ENCODE results near the gene PRICKLE3. TPM values are rescaled to one million over a fixed set of nuclear protein-coding genes. Genes with fewer than 3 reads are reported as not detected.

Gene PRICKLE3
- total and polyA plus RNA-seq, 2 of the 4 experiments (the other 2 are of a cell fraction): 3.4 to 6.4 TPM

DNA sequence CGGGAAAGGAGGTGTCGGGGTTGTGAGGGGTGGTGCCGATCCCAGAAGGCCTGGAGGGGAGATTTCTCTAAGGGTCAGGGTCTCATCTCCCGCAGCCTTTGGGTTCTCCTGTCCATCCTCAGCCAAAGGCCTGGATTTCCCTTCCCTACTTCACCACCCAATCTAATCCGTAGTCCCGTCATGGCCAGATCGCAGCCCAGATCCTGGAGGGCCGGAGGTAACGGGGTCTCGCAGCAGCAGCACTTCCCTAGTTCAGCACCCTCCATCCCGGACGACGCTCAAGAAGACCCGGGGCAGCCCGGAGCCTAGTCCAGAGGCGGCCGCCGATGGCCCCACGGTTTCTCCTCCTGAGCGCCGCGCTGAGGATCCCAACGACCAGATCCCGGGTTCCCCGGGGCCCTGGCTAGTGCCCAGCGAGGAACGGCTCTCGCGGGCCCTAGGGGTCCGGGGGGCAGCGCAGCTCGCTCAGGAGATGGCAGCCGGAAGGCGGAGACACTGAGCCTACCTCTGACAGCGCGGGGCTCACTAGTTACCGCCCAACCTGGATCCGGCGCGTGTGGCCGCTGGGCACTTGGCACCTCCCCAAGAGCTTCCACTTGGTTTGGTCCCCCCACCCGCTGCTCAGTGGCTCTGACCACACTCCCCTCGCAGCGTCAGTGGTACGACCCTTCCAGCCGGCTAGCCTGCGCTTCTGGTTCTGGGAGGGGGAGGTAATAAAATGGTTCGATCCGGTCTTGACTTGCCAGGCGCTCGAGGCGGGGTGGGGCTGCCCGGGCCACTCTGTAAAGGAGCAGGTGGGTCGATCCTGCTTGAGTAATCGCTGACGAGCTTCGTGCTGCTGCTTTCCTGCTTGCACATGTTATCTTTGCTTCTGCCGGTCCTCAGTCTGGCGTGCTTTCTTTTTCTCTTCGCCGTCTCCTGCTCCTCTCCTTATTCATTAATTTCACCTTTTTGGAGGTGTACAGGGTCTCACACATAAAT, 20.0 kb downstream of the PRICKLE3 start:
- Histone ChIP-seq H4K5ac (ENCODE audit: low read depth, low read length) (peak overlapping the region; percentile 50), H3K9me3 (ENCODE audit: control insufficient read depth, insufficient read depth, low read length) (no peaks in the 10 kb centered on the region; the same call in 1 of the 2 replicates), H2BK15ac (ENCODE audit: low read depth, low read length) (peak overlapping the region; percentile 73; the same call in 2 of the 3 replicates), H3K18ac (ENCODE audit: low read depth, low read length) (peak overlapping the region; percentile 18), H3K23ac (ENCODE audit: low read depth, low read length) (peak overlapping the region; percentile 14; the same call in 1 of the 2 replicates), H4K91ac (ENCODE audit: insufficient read depth, low read depth, low read length) (peak overlapping the region; percentile 98), H3K27me3 (ENCODE audit: control insufficient read depth, insufficient read depth, low read length) (no peaks in the 10 kb centered on the region), H2AK9ac (replicated peaks; ENCODE audit: low read depth, low read length, poor library complexity) (peak overlapping the region; percentile 93), H3K4me1 (ENCODE audit: control insufficient read depth, insufficient read depth, low read length) (peaks cover 9% of the 10 kb centered on the region), H2AFZ (replicated peaks; ENCODE audit: low read length, poor library complexity) (peak overlapping the region; percentile 92), H2BK20ac (ENCODE audit: low read depth, low read length) (peak overlapping the region; percentile 27), H3K14ac (replicated peaks; ENCODE audit: low read depth, low read length) (peak overlapping the region; percentile 15; the same call in 1 of the 2 replicates), H3K56ac (ENCODE audit: extremely low read depth, insufficient read depth, low read length) (peak overlapping the region; percentile 63; the same call in 1 of the 2 replicates), H3K4ac (ENCODE audit: low read depth, low read length) (peak overlapping the region; percentile 70), H4K20me1 (ENCODE audit: insufficient read depth, low read length) (no peaks in the 10 kb centered on the region), H3K9me1 (ENCODE audit: insufficient read depth, low read length) (no peaks in the 10 kb centered on the region), H3K79me1 (ENCODE audit: low read depth in 1 of 2, low read length in 2 of 2) (no peaks in the 10 kb centered on the region; a peak in 1 of 4 replicates), H3K27ac (ENCODE audit: insufficient read depth, low read length) (peak overlapping the region; percentile 91), H2AK5ac (ENCODE audit: low read depth, low read length) (peak overlapping the region; percentile 33), H4K8ac (ENCODE audit: low read depth in 2 of 2, low read length in 2 of 2) (peak overlapping the region; percentile 80 to 89), H3K9ac (ENCODE audit: low read depth, low read length) (peak overlapping the region; percentile 69), H2BK5ac (ENCODE audit: low read depth, low read length, poor library complexity, severe bottlenecking) (peak overlapping the region; percentile 93), H2BK120ac (ENCODE audit: low read depth, low read length) (peak overlapping the region; percentile 50), H3K36me3 (ENCODE audit: control insufficient read depth, insufficient read depth, low read length) (no peaks in the 10 kb centered on the region), H3K4me3 (ENCODE audit: insufficient read depth, low read depth, low read length) (peak overlapping the region; percentile 39; the same call in 1 of the 2 replicates), H3K4me2 (ENCODE audit: low read depth, low read length) (peak overlapping the region; percentile 45)
- dilution Hi-C loops (cut with HindIII; ENCODE audit: low sequenced_read_pairs, unreplicated experiment) (no loop called here), in situ Hi-C loops (cut with MboI; ENCODE audit: low sequenced_read_pairs) (no loop called here), intact Hi-C loops (cut with micrococcal nuclease) (loop anchor here (10.0 kb wide), 1 partner anchor 91 kb away; the partner anchor contains the start of genes PRAF2 and WDR45)
- WGBS, 2 experiments (ENCODE audit: extremely low coverage in 2 of 2, insufficient read length in 1 of 2): 45% methylated on average over 17 of the region's 61 CpGs; no CpG with 5 or more reads in 1 of the 2 experiments
- no TSS peak for BruUV-seq (replicated peaks)
- DNase-seq (peak; percentile 61), ATAC-seq (ENCODE audit: low read depth) (no peak)
- CTCF ChIA-PET: interaction anchor here (1.3 kb wide), 1 partner anchor 10 kb away, joined by 3 read pairs; no protein-coding TSS in a partner anchor
- POLR2A ChIA-PET (ENCODE audit: unreplicated experiment): interaction anchor here (1.4 kb wide), 1 partner anchor 10 kb away, joined by 3 read pairs; no protein-coding TSS in a partner anchor
- no peak for TF ChIP-seq POLR2A (IDR thresholded peaks at IDR 0.05; ENCODE audit: low read depth, low read length)
- TF ChIP-seq, protein P1, sequence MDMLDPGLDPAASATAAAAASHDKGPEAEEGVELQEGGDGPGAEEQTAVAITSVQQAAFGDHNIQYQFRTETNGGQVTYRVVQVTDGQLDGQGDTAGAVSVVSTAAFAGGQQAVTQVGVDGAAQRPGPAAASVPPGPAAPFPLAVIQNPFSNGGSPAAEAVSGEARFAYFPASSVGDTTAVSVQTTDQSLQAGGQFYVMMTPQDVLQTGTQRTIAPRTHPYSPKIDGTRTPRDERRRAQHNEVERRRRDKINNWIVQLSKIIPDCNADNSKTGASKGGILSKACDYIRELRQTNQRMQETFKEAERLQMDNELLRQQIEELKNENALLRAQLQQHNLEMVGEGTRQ (IDR thresholded peaks at IDR 0.05; ENCODE audit: low read depth, low read length): no peak
- 0 out of 2 replicates have a peak, but pooled peaks have one; percentile 26 for TF ChIP-seq BHLHE40 (IDR thresholded peaks at IDR 0.05; ENCODE audit: low read depth, low read length)
- no peak for TF ChIP-seq RAD21 (IDR thresholded peaks at IDR 0.05; ENCODE audit: low read length)
- TF ChIP-seq MAFK (IDR thresholded peaks at IDR 0.05; ENCODE audit: low read depth, low read length): no peak
- no peak for TF ChIP-seq MXI1 (IDR thresholded peaks at IDR 0.05; ENCODE audit: borderline replicate concordance, low read depth, low read length)
- 0 out of 2 replicates have a peak, but pooled peaks have one; percentile 17 for TF ChIP-seq CEBPB (IDR thresholded peaks at IDR 0.05; ENCODE audit: low read depth, low read length)
- TF ChIP-seq RCOR1 (IDR thresholded peaks at IDR 0.05; ENCODE audit: insufficient replicate concordance, low read length): no peak
- TF ChIP-seq, protein P2, sequence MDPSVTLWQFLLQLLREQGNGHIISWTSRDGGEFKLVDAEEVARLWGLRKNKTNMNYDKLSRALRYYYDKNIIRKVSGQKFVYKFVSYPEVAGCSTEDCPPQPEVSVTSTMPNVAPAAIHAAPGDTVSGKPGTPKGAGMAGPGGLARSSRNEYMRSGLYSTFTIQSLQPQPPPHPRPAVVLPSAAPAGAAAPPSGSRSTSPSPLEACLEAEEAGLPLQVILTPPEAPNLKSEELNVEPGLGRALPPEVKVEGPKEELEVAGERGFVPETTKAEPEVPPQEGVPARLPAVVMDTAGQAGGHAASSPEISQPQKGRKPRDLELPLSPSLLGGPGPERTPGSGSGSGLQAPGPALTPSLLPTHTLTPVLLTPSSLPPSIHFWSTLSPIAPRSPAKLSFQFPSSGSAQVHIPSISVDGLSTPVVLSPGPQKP (IDR thresholded peaks at IDR 0.05; ENCODE audit: borderline replicate concordance, low read depth, low read length): no peak
- no peak for TF ChIP-seq SMC3 (IDR thresholded peaks at IDR 0.05; ENCODE audit: low read depth, low read length)
